NCI-H128 (cell line): ENCODE results near the gene PTOV1.
A peak's percentile ranks its signal among the peaks of the same experiment; 100 is the strongest.

ENCODE experiments used
- DNase-seq: peaks from one replicate; lab custom pipeline; 2025; ENCODE audit not compliant: unreplicated experiment; lab: John Stamatoyannopoulos, UW

The PTOV1 gene

DNA sequence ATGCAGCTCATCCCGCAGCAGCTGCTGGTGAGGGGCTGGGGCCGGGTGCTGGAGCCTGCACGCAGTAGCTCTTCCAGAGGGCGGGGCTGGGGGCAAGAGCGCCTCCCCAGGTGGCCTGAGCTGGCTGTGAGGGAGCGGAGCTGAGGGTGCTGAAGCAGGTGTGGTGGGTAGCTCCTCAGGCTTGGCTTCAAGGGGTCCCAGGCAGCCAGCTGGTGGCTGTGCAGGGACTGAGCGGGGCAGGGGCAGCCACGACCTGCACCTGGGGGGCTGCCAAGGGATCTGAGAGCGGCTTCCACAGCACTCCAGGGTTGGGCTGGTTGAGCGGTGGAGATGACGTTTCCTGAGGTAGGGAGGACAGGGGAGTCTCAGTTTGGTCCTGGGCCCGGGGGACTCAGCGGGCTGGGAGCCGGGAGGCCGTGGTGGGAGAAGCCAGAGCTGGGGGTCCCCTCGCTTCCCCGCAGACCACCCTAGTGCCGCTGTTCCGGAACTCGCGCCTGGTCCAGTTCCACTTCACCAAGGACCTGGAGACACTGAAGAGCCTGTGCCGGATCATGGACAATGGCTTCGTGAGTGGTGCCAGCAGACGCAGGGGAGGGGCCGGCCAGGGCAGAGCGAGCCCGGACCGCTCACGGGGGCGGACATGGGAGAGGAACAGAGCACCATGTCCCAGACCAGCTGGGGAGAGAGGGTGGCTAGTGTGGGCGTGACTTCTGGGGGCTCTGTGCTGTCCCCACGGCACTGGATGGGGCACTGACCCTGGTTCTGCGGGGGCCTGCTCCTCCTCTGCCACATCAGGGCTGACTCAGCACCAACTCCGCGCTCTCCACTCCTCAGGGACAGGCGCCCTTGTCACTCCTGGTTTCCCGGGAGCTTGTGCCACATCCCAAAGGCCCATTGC, 7.4 kb downstream of the PTOV1 start:
- no peak for DNase-seq

DNA sequence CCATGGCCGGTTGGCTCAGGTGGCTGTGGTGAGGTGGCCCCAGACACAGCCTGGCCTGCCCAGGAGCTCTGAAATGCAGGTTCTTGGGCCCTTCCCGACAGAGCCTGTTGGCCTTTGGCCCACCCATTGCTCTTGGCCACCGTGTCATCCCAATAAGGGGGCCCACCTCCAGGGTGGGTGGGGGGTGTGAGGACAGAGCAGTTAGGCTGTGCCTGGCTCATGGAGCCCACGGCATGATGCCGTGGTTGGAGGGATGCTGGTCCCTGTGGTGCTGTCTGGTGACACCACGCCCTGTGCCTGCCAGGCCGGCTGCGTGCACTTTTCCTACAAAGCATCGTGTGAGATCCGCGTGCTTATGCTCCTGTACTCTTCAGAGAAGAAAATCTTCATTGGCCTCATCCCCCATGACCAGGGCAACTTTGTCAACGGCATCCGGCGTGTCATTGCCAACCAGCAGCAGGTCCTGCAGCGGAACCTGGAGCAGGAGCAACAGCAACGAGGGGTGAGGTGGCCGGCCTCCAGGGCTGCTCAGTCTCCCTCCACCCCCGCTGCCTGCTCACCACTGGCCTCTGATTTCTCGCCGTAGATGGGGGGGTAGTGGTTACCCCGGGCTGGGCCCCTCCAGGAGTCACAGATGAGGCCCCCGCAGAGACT, 8.8 kb downstream of the PTOV1 start:
- DNase-seq: no peak

DNA sequence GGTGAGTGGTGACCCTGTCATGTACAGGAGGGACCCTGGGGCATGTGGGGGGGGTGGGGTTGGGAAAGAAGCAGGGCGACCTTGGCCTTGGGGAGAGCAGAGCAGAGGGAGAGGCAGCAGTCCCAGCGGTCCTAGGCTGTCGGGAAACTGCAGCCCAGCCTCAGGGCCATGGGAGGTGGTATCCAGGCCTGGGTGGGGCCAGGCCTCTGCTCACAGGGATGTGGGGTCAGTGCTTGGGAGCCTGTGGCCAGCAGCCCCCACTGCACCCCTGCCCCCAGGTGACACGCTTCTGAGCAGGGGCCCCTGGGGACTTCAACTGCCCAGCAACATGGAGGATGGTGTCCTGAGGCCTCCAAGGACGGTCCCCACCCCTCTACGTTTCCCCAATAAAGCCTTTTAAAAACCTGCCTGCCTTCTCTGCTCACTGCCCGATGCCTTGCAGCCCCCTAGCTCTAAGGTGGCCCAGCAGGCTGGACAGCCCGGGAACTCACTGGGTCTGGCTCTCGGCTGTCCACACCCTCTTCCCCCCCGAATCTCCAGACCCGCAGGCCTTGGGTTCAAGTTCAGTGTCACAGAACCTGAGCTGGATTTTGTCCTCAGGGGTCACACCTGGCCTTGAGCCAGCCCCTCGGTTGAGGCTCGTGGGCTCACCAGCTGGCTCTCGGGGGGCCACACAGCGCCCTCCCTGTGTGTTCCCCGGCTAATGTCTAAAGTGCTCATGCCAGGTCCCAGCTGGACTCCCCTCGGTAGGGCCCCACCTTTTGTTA, 9.6 kb downstream of the PTOV1 start:
- DNase-seq: no peak

DNA sequence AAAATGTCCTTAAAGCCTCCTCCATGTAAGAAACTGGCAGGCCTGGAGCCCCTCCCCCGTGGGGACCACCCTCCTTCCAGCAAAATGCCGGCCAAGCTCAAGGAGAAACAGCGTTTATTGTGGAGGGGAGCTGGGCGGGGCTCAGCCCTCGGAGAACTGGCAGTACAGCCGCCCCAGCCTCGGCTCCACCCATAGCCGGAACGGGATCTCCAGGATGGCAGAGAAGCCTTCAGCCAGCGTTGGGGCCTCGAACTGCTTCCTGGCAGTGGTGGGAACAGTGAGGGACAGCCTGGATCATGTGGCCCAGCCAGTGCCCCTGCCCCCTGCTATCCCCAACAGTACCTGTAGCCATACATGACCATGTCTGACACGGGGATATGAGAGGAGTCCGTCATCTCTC, 10.1 kb downstream of the PTOV1 start:
- no peak for DNase-seq

DNA sequence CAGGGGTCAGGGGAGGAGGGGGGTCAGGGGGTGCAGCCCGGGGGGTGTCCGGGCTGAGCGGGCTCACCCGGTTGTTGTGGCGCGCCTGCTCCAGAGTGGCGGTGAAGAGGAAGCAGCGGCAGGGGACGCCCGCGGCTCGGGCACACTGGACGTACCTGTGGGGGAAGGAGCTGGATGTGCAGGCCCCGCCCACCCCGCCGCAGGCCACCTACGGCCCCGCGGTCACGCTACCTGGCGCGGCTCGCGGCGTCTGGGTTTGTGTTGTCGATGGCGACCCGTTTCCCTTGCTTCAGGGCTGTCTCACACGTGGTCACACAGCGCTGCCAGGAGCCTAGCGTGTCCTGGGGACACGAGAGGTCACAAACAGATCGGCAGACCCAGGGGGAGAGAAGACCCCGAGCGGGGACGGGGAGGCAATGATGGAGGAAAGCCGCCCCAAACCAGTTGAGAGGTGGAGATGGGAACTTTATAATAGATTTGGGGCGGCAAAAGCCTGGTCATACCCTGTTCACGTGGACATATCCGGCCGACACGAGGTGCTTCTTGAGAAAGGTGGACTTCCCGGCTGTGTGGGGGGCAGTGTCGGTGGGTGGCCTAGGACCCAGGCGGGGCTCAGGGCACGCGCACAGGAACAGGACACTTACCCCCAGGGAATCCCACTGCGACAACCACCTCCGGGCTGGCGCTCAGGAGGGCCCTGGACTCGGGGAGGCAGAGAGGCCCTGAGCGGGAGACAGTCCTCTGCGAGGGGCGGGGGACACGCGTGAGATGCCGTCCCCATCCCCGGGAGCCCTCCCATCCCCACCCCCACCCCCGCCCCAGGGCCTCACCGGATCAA, 10.8 kb downstream of the PTOV1 start:
- no peak for DNase-seq

DNA sequence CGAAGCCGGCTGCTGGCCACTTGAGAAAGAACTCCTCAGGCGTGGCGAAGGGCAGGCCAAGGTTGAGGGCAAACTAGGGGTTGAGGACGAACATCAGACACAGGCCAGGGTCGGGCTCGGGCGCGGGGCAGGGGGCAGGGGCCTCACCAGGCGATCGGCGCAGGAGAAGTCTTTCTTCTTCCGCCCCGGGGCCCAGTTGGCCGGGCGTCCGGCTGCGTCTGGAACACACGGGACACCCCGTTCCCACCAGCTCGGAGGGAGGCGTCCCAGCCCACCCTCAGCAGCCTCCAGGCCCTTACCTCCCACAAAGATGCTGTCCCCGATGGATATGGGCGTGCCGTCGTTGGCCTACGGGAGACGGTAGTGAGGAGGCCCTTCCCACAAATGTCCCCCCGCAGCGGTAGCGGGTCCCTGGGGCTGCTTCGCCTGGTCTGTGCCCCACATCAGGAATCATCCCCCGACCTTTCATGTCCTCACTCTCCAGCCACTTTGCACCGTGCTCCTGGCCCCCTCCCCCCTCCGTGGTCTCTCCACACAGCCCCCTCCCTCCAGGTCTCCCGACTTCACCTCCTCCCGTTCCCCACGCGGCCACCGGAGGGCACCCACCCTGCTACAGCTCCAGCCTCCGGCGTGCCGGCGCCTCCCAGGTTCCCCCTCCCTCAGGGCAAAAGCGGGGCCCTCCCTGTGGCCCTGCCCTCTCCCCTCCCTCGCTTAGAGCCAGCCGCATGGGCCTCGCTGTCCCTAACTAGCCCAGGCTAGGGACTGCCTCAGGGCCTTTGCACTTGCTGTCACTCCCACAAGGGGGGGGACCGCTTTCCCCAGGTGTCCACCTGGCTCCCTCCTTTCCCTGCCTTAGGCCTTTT, 11.7 kb downstream of the PTOV1 start:
- DNase-seq: no peak

DNA sequence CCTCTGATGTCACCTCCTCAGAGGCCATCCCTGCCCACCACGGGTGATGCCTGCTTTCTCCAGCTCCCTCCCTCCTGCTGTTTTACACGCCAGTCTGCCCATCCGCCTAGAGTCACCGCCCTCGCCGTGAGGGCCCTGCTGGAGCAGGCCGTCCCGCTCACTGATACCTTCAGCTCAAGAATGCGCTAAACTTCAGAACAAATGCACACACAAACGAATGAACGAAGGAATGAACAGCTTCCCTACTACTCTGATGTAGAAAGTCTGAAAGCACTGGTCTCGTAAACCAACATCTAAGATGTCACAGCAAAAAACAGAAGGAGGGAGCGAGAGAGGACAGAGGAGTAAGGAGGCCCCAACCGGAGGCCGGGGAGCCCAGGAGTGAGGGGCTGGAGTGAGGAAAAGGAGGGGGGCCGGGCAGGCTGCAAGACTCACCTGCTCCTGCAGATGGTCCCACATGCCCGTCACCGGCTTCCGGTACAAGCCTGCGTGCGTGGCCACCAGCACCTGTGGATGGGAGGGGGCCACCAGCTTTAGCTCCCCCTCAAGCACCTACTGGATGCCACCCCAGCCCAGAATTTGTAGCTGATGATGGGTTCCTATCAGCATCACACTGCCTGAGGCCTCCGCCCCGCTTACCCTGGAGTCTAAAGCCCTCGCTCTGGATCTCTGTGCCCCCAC, 12.4 kb downstream of the PTOV1 start:
- no peak for DNase-seq

DNA sequence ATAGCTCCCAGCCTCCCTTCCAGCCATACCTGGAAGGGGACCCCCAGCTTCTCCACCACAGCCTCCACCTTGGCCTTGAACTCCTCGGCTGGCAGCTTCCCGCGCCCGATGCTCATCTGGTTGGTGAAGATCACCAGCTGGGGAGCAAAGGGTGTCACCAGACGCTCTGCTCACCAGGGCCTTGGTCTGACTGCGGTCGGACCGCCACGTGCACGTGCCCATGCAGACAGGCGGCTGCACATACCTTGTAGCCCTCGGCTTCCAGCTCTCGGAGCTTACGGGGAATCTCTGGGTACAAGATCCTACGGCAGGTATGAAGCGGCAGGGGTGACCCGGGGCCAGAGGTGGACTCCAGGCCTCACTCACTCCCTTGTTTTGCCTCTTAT, 13.0 kb downstream of the PTOV1 start:
- no peak for DNase-seq

DNA sequence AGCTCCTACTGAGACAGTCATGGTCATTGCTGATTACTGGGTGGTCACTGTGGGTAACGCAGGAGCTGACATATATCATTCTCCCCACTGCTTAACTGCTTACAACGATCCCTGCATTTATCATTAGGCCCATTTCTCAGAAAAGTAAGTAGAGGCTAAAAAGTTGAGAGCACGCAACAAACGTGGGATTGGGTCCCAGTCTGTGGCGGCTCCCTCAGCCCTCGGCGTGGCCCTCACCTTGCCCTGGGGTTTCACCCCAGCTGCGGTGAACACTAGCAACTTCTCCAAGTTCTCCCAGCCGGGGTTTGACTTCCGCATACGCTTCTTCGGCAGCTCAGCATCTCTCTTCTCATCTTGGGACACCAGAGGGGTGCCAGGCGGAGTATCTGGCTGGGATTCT, 13.9 kb downstream of the PTOV1 start:
- no peak for DNase-seq

DNA sequence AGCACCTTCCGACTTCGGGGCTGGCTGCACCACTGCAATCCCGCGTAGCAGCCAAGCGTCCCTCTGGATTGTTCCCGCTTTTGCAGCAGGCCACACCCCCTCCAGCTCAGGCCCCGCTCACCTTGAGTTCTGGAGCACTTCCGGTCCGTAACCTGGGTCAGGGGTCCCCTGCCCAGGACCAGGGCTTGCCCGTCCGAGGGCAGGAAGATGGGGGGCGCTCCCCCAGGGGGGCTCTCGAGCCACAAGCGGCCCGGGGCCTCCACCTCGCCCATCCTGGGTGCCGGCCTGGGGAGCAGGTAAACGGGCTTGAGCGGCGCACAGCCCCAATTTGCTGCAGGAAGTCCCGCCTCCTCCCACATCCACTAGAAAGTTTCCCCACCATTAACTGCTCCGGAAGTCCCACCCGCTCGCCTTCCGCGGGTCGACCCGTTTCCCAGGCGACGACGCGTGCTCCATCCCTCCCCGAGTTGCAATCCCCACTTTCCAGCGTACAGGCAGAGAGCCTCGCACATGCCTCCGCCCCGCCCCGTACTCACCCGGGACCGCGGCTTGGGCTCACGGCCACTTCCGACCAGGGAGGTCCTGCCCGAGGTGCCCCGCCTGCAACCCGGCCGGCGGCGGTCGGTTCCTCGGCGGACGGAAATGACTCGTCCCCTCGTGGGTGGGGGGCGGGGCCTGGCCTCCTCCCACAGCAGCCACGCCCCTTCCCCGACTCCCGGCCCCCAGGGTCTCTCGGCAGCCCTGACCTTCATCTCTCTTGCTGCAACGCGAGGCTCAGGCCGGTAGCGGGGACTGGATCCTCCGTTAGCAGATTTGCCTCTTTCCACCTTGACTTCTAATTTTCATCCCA, 16.2 kb downstream of the PTOV1 start, which contains the start of gene PNKP:
Gene PNKP (minus strand): TSS at position 644 of the 850 bp plus-strand sequence. CDS start 372 bp downstream, at position 272.
- DNase-seq: peak; percentile 88

DNA sequence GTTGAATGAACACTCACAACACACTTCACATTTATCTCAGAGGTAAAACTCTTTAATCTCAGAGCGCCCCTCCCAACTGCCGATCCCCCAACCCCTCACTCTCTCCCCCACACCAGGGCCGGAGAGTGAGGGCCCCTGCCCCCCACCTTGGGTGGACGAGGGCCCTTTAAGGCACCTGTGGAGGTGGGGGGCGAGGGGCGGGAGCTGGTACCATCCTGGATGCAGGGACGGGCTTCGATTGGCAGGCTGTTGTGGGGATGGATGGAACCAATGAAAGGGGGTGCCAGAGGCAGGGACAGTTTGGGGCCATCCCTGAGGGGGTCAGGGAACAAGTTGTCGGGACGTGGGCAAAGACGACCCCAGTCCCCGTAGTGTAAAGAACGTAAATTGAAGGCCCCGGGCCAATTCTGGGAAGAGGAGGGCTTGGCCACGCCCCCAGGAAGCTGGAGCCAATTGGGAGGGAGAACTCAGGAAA, 18.1 kb downstream of the PTOV1 start:
- DNase-seq: no peak

DNA sequence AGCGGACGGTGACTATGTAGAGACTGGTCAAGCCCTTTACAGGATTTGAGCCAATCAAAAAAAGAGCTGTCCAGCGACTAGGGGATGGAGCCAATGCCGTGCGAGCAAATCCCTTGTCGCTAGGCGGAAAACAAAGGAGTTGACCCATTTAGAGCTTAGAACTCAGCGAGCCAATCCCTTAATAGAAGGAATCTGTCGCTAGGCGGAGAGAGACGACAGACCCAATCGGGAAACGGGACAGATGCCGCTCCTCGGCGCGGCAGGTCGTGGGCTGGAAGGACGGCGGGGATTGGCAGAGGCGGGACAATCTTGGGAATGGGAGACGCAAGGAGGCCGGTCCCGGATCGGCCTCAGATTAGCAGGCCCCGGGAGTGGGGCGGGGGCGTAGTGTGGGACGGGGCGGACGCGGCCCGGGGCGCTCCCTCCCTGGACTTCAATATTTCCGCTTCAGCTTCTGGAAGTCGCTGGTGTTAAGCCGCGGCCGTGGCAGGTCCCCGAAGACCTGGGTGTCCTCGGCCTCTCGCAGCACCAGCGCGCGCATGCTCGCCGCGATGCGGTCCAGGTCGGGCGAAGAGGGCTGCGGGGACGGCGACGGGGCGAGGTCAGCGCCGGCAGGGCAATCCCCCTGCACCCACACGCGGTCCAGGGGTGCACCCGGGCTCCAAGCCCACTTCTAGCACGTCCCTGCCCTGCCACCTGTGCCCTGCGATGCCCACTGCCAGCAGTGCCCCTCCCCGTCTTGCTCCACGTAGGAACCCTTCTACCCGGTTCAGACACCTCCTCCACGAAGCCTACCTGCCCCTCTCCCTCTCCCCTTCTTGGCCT, 18.7 kb downstream of the PTOV1 start:
- DNase-seq: peak; percentile 99

DNA sequence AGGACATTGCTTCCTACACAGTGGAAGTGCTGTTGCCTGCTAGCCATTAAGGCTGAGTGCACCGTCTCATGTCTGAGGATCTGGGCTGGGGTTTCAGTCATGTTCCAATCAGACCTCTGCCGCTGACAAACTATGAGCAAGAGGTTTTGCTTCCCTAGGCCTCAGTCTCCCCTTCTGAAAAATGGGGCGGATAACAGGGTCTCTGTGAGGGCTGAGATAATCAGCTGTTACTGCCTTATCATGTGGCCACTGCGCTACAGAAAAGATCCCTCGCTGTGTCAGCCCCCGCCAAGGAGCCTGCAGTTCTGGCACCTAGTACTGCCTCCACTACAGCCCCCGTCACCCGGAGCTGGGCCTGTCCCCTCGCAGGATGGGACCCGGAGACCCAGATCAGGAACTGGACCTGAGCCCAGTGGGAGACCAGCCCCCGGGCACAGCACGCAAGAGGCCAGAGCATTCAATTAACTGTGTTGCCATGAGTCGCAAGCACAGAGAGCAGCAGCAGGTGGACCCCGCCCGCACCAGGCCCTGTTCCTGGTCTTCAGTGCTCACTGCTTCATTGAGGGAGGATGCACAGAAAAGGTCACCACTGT, 19.4 kb downstream of the PTOV1 start:
- no peak for DNase-seq

DNA sequence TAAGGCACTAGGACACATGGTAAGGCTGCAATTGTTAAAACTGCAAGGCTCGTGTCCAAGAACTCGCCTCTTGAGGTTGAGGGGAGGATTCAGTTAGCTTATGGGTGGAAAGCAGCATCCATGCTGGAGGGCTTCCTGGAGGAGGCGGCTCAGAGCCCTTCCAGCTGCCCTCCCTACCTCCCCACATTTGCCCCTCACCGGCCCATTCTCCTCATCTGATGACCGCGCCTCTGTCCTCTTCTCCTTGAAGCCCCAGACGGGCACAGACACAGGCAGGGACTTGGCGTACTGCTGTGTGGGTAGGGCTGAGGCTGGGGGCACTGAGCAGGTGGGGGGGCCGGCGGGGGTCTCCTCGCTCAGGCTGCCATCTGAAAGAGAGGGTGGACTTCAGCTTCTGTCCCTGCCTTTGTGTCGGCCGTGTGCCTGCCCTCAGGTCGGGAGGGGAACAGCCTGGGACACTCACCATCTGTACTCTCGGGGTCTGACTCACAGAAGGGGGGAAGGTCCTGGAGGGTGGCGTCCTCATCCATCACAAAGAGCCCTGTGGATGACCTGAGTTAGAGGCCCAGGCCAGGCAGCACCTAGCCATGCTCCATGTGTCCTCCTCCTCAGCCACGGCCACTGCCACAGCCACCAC, 20.5 kb downstream of the PTOV1 start:
- DNase-seq: no peak

DNA sequence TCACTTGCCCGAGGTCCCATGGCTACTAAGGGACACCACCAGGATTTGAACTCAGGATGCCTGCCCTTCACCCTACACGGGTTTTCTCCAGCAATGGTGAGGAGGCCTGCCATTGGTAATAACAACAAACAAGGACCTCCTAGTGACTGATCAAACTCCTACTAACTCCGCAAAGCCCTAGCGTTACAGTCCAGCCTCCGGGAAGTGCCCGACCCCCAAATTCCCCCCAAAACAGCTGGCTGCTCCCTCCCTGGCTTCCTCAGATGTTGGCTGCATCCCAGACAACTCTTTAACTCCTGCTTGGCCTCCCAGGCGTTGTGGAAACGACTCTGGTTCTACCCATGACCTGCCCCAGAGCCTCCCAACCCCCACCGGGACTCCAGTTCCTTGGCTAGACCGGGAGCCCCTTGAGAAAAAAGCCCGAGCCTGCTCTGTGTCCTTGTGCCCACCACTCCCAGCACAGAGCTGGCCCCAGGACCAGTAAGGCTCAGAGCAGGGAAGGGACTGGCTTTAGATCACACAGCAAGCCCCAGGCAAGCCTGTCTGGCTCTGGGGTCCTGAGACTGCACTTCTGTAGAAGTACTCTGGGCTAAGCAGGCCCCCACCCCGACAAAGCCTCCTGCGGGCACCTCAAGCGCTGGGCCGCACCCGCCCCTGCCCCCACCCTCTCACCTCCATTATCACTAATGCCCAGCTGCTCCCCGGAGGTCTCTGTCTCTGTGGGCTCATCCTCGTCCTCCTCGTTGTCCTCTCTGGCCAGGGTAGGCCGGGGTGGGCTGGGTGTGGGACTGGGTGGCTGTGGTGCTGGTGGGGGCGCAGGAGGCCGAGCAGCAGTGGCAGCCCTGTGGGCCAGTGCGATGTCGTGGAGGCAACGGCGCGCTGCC, 21.5 kb downstream of the PTOV1 start:
- no peak for DNase-seq

DNA sequence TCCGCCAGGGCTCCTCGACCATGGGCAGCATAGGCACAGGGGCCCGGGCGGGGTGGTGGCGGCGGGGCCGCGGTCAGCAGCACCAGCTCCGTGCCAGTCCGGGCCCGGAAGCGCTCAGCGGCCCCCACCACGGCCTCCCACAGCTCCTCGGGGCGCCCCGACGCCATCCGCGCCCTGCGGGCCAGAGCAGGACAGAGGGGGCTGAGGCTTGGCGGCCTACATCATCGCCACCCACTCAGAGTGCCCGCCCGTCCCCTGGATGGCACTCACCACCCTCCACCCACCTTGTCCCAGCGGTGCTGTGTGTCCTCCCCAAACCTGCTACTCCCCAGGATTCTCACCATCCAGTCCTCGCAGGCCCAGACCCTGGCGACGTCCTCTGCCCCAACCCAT, 22.2 kb downstream of the PTOV1 start:
- no peak for DNase-seq
